ENCODE data around the gene FANCG.

The FANCG gene

GRCh38 chr9:35027374-35027773, 52.4 kb downstream of the FANCG start (continued):
- TF ChIP-seq, protein P1, sequence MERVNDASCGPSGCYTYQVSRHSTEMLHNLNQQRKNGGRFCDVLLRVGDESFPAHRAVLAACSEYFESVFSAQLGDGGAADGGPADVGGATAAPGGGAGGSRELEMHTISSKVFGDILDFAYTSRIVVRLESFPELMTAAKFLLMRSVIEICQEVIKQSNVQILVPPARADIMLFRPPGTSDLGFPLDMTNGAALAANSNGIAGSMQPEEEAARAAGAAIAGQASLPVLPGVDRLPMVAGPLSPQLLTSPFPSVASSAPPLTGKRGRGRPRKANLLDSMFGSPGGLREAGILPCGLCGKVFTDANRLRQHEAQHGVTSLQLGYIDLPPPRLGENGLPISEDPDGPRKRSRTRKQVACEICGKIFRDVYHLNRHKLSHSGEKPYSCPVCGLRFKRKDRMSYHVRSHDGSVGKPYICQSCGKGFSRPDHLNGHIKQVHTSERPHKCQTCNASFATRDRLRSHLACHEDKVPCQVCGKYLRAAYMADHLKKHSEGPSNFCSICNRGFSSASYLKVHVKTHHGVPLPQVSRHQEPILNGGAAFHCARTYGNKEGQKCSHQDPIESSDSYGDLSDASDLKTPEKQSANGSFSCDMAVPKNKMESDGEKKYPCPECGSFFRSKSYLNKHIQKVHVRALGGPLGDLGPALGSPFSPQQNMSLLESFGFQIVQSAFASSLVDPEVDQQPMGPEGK (tag by site-specific recombination; IDR thresholded peaks at IDR 0.05), result no peak
- TF ChIP-seq ZNF138 (tag by site-specific recombination; IDR thresholded peaks at IDR 0.05; ENCODE audit: borderline replicate concordance) (no peak), AEBP2 (tag by site-specific recombination; IDR thresholded peaks at IDR 0.05; ENCODE audit: borderline replicate concordance) (no peak), ZSCAN30 (tag by site-specific recombination; IDR thresholded peaks at IDR 0.05) (no peak), SETDB1 (IDR thresholded peaks at IDR 0.05; ENCODE audit: insufficient read length, low read length) (no peak), HIC1 (tag by site-specific recombination; IDR thresholded peaks at IDR 0.05) (no peak), ZNF391 (tag by site-specific recombination; IDR thresholded peaks at IDR 0.05; ENCODE audit: borderline replicate concordance, low read depth) (no peak), ZNF335 (tag by site-specific recombination; conservative IDR thresholded peaks at IDR 0.05) (no peak), ZNF248 (tag by site-specific recombination; IDR thresholded peaks at IDR 0.05) (no peak), ZNF175 (tag by site-specific recombination; IDR thresholded peaks at IDR 0.05) (no peak), ZBTB44 (tag by site-specific recombination; IDR thresholded peaks at IDR 0.05) (no peak), ZNF350 (tag by site-specific recombination; IDR thresholded peaks at IDR 0.05) (no peak)
- TF ChIP-seq, protein P2, sequence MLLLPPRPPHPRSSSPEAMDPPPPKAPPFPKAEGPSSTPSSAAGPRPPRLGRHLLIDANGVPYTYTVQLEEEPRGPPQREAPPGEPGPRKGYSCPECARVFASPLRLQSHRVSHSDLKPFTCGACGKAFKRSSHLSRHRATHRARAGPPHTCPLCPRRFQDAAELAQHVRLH (tag by site-specific recombination; IDR thresholded peaks at IDR 0.05), result no peak
- TF ChIP-seq, protein P3, sequence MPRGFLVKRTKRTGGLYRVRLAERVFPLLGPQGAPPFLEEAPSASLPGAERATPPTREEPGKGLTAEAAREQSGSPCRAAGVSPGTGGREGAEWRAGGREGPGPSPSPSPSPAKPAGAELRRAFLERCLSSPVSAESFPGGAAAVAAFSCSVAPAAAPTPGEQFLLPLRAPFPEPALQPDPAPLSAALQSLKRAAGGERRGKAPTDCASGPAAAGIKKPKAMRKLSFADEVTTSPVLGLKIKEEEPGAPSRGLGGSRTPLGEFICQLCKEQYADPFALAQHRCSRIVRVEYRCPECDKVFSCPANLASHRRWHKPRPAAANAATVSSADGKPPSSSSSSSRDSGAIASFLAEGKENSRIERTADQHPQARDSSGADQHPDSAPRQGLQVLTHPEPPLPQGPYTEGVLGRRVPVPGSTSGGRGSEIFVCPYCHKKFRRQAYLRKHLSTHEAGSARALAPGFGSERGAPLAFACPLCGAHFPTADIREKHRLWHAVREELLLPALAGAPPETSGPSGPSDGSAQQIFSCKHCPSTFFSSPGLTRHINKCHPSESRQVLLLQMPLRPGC (tag by site-specific recombination; IDR thresholded peaks at IDR 0.05), result no peak

- ChIA-PET CTCF (interaction anchor here (0.6 to 1.7 kb wide), 6 partner anchors 12 to 312 kb away, joined by 3 to 7 read pairs (median 5); no protein-coding TSS in a partner anchor), POLR2A (no interaction called here)
- Histone ChIP-seq H3K9me3 (ENCODE audit: control insufficient read depth, insufficient read depth, low read depth, low read length) (no peaks in the 10 kb centered on the region), H3K4me3 (ENCODE audit: low read depth, low read length) (no peak overlapping the region), H3K36me3 (ENCODE audit: control insufficient read depth in 2 of 2, insufficient read depth in 1 of 2, low read length in 2 of 2) (no peaks in the 10 kb centered on the region), H3K27ac (ENCODE audit: extremely low read depth, low read depth, low read length) (no peak overlapping the region), H3K4me1 (ENCODE audit: control insufficient read depth, insufficient read depth, low read length) (no peaks in the 10 kb centered on the region)
- TF ChIP-seq ZBTB11 (tag by site-specific recombination; conservative IDR thresholded peaks at IDR 0.05; ENCODE audit: low read depth), result no peak
- no peak for TF ChIP-seq ZNF341 (tag by site-specific recombination; IDR thresholded peaks at IDR 0.05; ENCODE audit: low read depth)
- no peak for TF ChIP-seq ZNF560 (tag by site-specific recombination; IDR thresholded peaks at IDR 0.05; ENCODE audit: borderline replicate concordance)
- no peak for TF ChIP-seq ZNF837 (tag by site-specific recombination; IDR thresholded peaks at IDR 0.05)
- TF ChIP-seq ZNF561 (tag by site-specific recombination; IDR thresholded peaks at IDR 0.05; ENCODE audit: borderline replicate concordance), result no peak
- TF ChIP-seq, protein P4, sequence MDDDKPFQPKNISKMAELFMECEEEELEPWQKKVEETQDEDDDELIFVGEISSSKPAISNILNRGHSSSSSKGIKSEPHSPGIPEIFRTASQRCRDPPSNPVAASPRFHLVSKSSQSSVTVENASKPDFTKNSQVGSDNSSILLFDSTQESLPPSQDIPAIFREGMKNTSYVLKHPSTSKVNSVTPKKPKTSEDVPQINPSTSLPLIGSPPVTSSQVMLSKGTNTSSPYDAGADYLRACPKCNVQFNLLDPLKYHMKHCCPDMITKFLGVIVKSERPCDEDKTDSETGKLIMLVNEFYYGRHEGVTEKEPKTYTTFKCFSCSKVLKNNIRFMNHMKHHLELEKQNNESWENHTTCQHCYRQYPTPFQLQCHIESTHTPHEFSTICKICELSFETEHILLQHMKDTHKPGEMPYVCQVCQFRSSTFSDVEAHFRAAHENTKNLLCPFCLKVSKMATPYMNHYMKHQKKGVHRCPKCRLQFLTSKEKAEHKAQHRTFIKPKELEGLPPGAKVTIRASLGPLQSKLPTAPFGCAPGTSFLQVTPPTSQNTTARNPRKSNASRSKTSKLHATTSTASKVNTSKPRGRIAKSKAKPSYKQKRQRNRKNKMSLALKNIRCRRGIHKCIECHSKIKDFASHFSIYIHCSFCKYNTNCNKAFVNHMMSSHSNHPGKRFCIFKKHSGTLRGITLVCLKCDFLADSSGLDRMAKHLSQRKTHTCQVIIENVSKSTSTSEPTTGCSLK (tag by site-specific recombination; IDR thresholded peaks at IDR 0.05), result no peak
Observed at GRCh38 chr9:35026671-35027070, 53.1 kb downstream of the FANCG start.

Data from HEK293 (cell line).